ENCODE results near the gene CD109.

DNA sequence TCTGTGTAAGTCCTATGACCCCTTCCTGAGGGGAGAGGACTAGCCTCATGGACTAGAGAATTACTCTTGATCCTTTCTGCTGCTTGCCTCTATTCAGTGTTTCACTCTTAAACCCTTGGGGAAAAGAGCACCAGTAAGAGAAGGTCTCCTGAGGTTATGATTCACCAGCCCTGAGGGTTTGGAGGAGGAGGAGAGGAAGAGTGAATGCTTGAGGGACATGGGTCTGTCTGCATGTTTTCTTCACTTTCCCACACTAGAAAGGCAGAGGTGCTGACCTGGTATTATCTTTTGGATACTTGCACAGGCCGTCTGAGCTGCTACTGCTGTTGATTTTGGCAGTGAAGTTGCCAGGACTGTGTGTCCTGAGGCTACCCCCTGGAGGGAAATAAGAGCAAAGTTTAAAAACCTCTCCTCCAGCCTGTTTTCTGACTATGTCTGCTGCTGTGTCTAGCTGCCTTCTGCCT lies 78.3 kb downstream of the CD109 start:
- TF ChIP-seq, protein P1, sequence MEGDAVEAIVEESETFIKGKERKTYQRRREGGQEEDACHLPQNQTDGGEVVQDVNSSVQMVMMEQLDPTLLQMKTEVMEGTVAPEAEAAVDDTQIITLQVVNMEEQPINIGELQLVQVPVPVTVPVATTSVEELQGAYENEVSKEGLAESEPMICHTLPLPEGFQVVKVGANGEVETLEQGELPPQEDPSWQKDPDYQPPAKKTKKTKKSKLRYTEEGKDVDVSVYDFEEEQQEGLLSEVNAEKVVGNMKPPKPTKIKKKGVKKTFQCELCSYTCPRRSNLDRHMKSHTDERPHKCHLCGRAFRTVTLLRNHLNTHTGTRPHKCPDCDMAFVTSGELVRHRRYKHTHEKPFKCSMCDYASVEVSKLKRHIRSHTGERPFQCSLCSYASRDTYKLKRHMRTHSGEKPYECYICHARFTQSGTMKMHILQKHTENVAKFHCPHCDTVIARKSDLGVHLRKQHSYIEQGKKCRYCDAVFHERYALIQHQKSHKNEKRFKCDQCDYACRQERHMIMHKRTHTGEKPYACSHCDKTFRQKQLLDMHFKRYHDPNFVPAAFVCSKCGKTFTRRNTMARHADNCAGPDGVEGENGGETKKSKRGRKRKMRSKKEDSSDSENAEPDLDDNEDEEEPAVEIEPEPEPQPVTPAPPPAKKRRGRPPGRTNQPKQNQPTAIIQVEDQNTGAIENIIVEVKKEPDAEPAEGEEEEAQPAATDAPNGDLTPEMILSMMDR (IDR thresholded peaks at IDR 0.05), result no peak
- TF ChIP-seq EZH2 (IDR thresholded peaks at IDR 0.05), result no peak
